Stomach (tissue), 9 donors: Measurements from ENCODE around the gene OLIG3. TPM values are rescaled to one million over a fixed set of nuclear protein-coding genes. Genes with fewer than 3 reads are reported as not detected.
A peak's percentile ranks its signal among the peaks of the same experiment; 100 is the strongest.

Experiments used
- DNase-seq, 2 donors: peaks; one replicate each; pipeline versions ENCODE4 v3.0.0 to v3.0.0-alpha.2; 2013 to 2019
- H3K27ac ChIP-seq, 5 donors: fragments of 200-600 bp in 4 of 5; sonication (generic) in 4 of 5; one replicate each; pipeline ENCODE4 v1.5.1; 2013 to 2019; ENCODE audit warnings: mild to moderate bottlenecking in 1 of 5, moderate library complexity in 1 of 5
- H3K27me3 ChIP-seq, 3 donors: fragments of 200-600 bp; sonication (generic); one replicate each; pipeline ENCODE4 v1.5.1; 2017 to 2019; ENCODE audit warnings: mixed run types in 1 of 3
- H3K36me3 ChIP-seq, 4 donors: fragments of 200-600 bp; sonication (generic); 1 replicate in 3 of 4; 2 replicates in 1 of 4; pipeline ENCODE4 v1.5.1; 2016 to 2019
- H3K4me1 ChIP-seq, 4 donors: fragments of 200-600 bp; sonication (generic); one replicate each; pipeline ENCODE4 v1.5.1; 2016 to 2019
- H3K4me3 ChIP-seq, 4 donors: fragments of 200-600 bp; sonication (generic) in 3 of 4; one replicate each; pipeline ENCODE4 v1.5.1; 2016 to 2019; ENCODE audit warnings: mild to moderate bottlenecking in 1 of 4
- H3K9me3 ChIP-seq, 4 donors: fragments of 200-600 bp; sonication (generic); one replicate each; pipeline ENCODE4 v1.5.1; 2016 to 2019
- CTCF ChIP-seq, 7 experiments: fragments of 450-650 bp in 4 of 7; fragments of 200-600 bp in 3 of 7; sonication (generic) in 3 of 7; IDR thresholded peaks; one replicate each; pipeline ENCODE4 v1.5.1; 2016 to 2019; ENCODE audit warnings: antibody characterized with exemption in 7 of 7, control low read depth in 2 of 7, mild to moderate bottlenecking in 1 of 7
- EP300 ChIP-seq: sonication (generic); formaldehyde crosslinking; IDR thresholded peaks from one replicate; pipeline ENCODE4 v1.6.1; 2017; ENCODE audit warnings: antibody characterized with exemption
- POLR2A ChIP-seq, 4 donors: fragments of 450-650 bp; IDR thresholded peaks; one replicate each; pipeline ENCODE4 v1.6.1; 2016; ENCODE audit warnings: antibody characterized with exemption in 4 of 4, control low read depth in 2 of 4, mild to moderate bottlenecking in 1 of 4, moderate library complexity in 1 of 4
- POLR2AphosphoS5 ChIP-seq, 3 donors: sonication (generic); formaldehyde crosslinking; IDR thresholded peaks; one replicate each; pipeline ENCODE4 v1.6.1; 2016; ENCODE audit warnings: antibody characterized with exemption in 3 of 3
- WGBS, 5 donors: extraction: QIAGEN DNeasy Blood & Tissue Kit in 3 of 5; methylation state at CpG; one replicate each; pipeline versions ENCODE4 v1.1.5 to v1.1.7; 2013 to 2018; 5-methylcytosine and 5-hydroxymethylcytosine counted together
- intact Hi-C: fragments of 100-400 bp; cut with DNase I; formaldehyde crosslinking; loops from one replicate; pipeline ENCODE4 v1.15.1; 2023; ENCODE audit warnings: low total_unique reads
- polyA plus RNA-seq, 3 donors: library from polyadenylated mRNA; stranded (reverse); fragments of 200-250 nt; gene quantifications; one replicate each; pipeline ENCODE4 v1.2.3, GENCODE V29; 2013
- total RNA-seq, 5 donors: library from RNA; depleted of rRNA; stranded (reverse); fragments of >200 nt; gene quantifications; one replicate each; pipeline versions ENCODE4 v1.1.0 to v1.2.3, GENCODE V29; 2014 to 2016
- donor health status: healthy with polysubstance abuse.
- donor health status: Bipolar disorder and iron deficiency.
- donor health status: healthy.

OLIG3 gene
- total and polyA plus RNA-seq, 8 donors: not detected

- no peak for DNase-seq
- intact Hi-C loops: no loop called here
Observed at GRCh38 chr6:137488150-137489045, 5.8 kb downstream of the OLIG3 start.

GRCh38 chr6:137487869-137488149 lies 6.4 kb downstream of the OLIG3 start:
- peaks cover 11 to 31% (median 20%) of the 10 kb centered on the region in 4 donors for H3K4me1 ChIP-seq
- no peak overlapping the region for H3K27ac ChIP-seq
- DNase-seq: peak in 1 of 2 donors; percentile 12
- no peaks in the 10 kb centered on the region for H3K36me3 ChIP-seq
- H3K27me3 ChIP-seq: peaks cover 30 to 100% (median 65%) of the 10 kb centered on the region in 3 donors
- peak overlapping the region in 2 of 4 donors; percentile 2 to 31 for H3K4me3 ChIP-seq
- peaks cover 0 to 5% (median 2%) of the 10 kb centered on the region in 4 donors for H3K9me3 ChIP-seq
- TF ChIP-seq EP300: no peak
- no peak for TF ChIP-seq POLR2AphosphoS5 (IDR thresholded peaks at IDR 0.05)
- WGBS, 5 donors: 6 to 12% (median 10%) methylated on average over 11 of the region's 11 CpGs
- intact Hi-C loops: no loop called here

More at GRCh38 chr6:137488150-137489045, 5.8 kb downstream of the OLIG3 start:
- H3K4me1 ChIP-seq: peaks cover 16 to 37% (median 26%) of the 10 kb centered on the region in 4 donors
- no peaks in the 10 kb centered on the region for H3K36me3 ChIP-seq
- peak overlapping the region in 3 of 4 donors; percentile 2 to 33 (median 31) for H3K4me3 ChIP-seq
- WGBS, 5 donors: 3 to 7% (median 5%) methylated on average over 44 to 73 of the region's 73 CpGs
- H3K27me3 ChIP-seq: peaks cover 35 to 100% (median 69%) of the 10 kb centered on the region in 3 donors
- TF ChIP-seq POLR2AphosphoS5 (IDR thresholded peaks at IDR 0.05) (no peak), POLR2A (IDR thresholded peaks at IDR 0.05) (no peak), CTCF (IDR thresholded peaks at IDR 0.05) (no peak), EP300 (no peak)
- no peak overlapping the region for H3K27ac ChIP-seq
- H3K9me3 ChIP-seq: peaks cover 0 to 11% (median 0%) of the 10 kb centered on the region in 4 donors

GRCh38 chr6:137487181-137487868 lies 6.9 kb downstream of the OLIG3 start:
- no peak overlapping the region for H3K27ac ChIP-seq
- no peak for TF ChIP-seq EP300
- no peak for TF ChIP-seq POLR2AphosphoS5 (IDR thresholded peaks at IDR 0.05)
- TF ChIP-seq POLR2A (IDR thresholded peaks at IDR 0.05): no peak
- TF ChIP-seq CTCF (IDR thresholded peaks at IDR 0.05): no peak
- peaks cover 9 to 27% (median 19%) of the 10 kb centered on the region in 4 donors for H3K4me1 ChIP-seq
- H3K4me3 ChIP-seq: no peak overlapping the region
- peaks cover 0 to 5% (median 3%) of the 10 kb centered on the region in 4 donors for H3K9me3 ChIP-seq
- H3K36me3 ChIP-seq: no peaks in the 10 kb centered on the region
- WGBS, 5 donors: 6 to 11% (median 8%) methylated on average over 20 to 22 of the region's 22 CpGs
- intact Hi-C loops: no loop called here
- peaks cover 30 to 100% (median 61%) of the 10 kb centered on the region in 3 donors for H3K27me3 ChIP-seq
- DNase-seq: peak in 1 of 2 donors; percentile 9

- H3K27me3 ChIP-seq: peaks cover 30 to 98% (median 54%) of the 10 kb centered on the region in 3 donors
- intact Hi-C loops: no loop called here
Observed at GRCh38 chr6:137486416-137486815, 7.8 kb downstream of the OLIG3 start.

More at GRCh38 chr6:137486416-137486815, 7.8 kb downstream of the OLIG3 start:
- no peak overlapping the region for H3K4me3 ChIP-seq
- H3K36me3 ChIP-seq: no peaks in the 10 kb centered on the region
- WGBS, 5 donors: 12 to 19% (median 17%) methylated on average over 6 of the region's 6 CpGs
- no peak for TF ChIP-seq EP300
- TF ChIP-seq CTCF (IDR thresholded peaks at IDR 0.05): no peak
- no peak for TF ChIP-seq POLR2AphosphoS5 (IDR thresholded peaks at IDR 0.05)
- no peak for TF ChIP-seq POLR2A (IDR thresholded peaks at IDR 0.05)
- H3K4me1 ChIP-seq: peaks cover 9 to 27% (median 18%) of the 10 kb centered on the region in 4 donors
- DNase-seq: peak in 1 of 2 donors; percentile 4
- H3K27ac ChIP-seq: no peak overlapping the region
- peaks cover 0 to 5% (median 3%) of the 10 kb centered on the region in 4 donors for H3K9me3 ChIP-seq
